ENCODE data around the gene KCTD5. TPM values are rescaled to one million over a fixed set of nuclear protein-coding genes. Genes with fewer than 3 reads are reported as not detected.

KCTD5 gene
- total and polyA plus RNA-seq, 9 of the 15 experiments (the other 6 are each of a cell fraction or from before 2014, with no cell fraction given) = 0.73 to 58.3 (median 32.3) TPM

- no peak for TF ChIP-seq FOXJ2 (tag; IDR thresholded peaks at IDR 0.05)
- TF ChIP-seq ZNF589 (CRISPR knock-in tag; IDR thresholded peaks at IDR 0.05; ENCODE audit: low read depth) = no peak
- no peak for TF ChIP-seq PHF20 (IDR thresholded peaks at IDR 0.05; ENCODE audit: partially characterized antibody)
- 0 out of 4 replicates have a peak, but pooled peaks of 1 of the 2 experiments have one; percentile 19 for TF ChIP-seq SIN3A (IDR thresholded peaks at IDR 0.05; ENCODE audit: borderline replicate concordance in 2 of 2, control insufficient read depth in 1 of 2, low read depth in 2 of 2, low read length in 2 of 2)
- TF ChIP-seq ZNF77 (CRISPR knock-in tag; IDR thresholded peaks at IDR 0.05) = no peak
- TF ChIP-seq NONO (IDR thresholded peaks at IDR 0.05; ENCODE audit: low read depth in 2 of 2, low read length in 1 of 2) = no peak
- no peak for TF ChIP-seq ZNF384 (IDR thresholded peaks at IDR 0.05; ENCODE audit: low read depth, low read length)
- no peak for TF ChIP-seq NR2C1 (IDR thresholded peaks at IDR 0.05)
- TF ChIP-seq NR2C1 (tag; IDR thresholded peaks at IDR 0.05) = no peak
- no peak for TF ChIP-seq SRSF3 (IDR thresholded peaks at IDR 0.05; ENCODE audit: insufficient read depth, low read length)
- no peak for TF ChIP-seq CBFB (CRISPR knock-in tag; IDR thresholded peaks at IDR 0.05)
- TF ChIP-seq SPI1 (IDR thresholded peaks at IDR 0.05; ENCODE audit: borderline replicate concordance, low read depth, low read length) = peak; percentile 99
- TF ChIP-seq RBM25 (IDR thresholded peaks at IDR 0.05; ENCODE audit: low read depth, low read length, severe bottlenecking) = no peak
- TF ChIP-seq RNF2 (IDR thresholded peaks at IDR 0.05) = no peak
- 0 out of 2 replicates have a peak, but pooled peaks have one; percentile 21 for TF ChIP-seq GABPB1 (CRISPR knock-in tag; IDR thresholded peaks at IDR 0.05)
- no peak for TF ChIP-seq ZNF12 (CRISPR knock-in tag; IDR thresholded peaks at IDR 0.05)
- no peak for TF ChIP-seq PYGO2 (tag; IDR thresholded peaks at IDR 0.05)
- TF ChIP-seq ZNF76 (CRISPR knock-in tag; IDR thresholded peaks at IDR 0.05; ENCODE audit: borderline replicate concordance) = no peak
- no peak for TF ChIP-seq ZNF174 (CRISPR knock-in tag; IDR thresholded peaks at IDR 0.05)
These were observed 4.7 kb downstream of the KCTD5 start (continued) for GRCh38 chr16:2686912-2687507.
